Upper lobe of left lung (tissue), 6 donors: ENCODE measurements around the gene SURF6. TPM values are rescaled to one million over a fixed set of nuclear protein-coding genes. Genes with fewer than 3 reads are reported as not detected.
A peak's percentile ranks its signal among the peaks of the same experiment; 100 is the strongest.

ENCODE experiments used
- ATAC-seq, 2 donors: fragments of 200-7000 bp; cut with Tn5 transposase; one replicate each; pipeline ENCODE4 v1.9.1; 2022; ENCODE audit warnings: mild to moderate bottlenecking in 2 of 2, moderate library complexity in 2 of 2; ENCODE audit not compliant: low FRiP score in 2 of 2
- DNase-seq, 2 donors: peaks; one replicate each; pipeline ENCODE4 v3.0.0-alpha.2; 2019 to 2020
- H3K27ac ChIP-seq, 4 donors: fragments of 200-600 bp; sonication (generic); one replicate each; pipeline ENCODE4 v1.5.1; 2016 to 2019
- H3K27me3 ChIP-seq, 4 donors: fragments of 200-600 bp; sonication (generic); one replicate each; pipeline ENCODE4 v1.5.1; 2017 to 2019
- H3K36me3 ChIP-seq, 4 donors: fragments of 200-600 bp; sonication (generic); one replicate each; pipeline ENCODE4 v1.5.1; 2016 to 2019
- H3K4me1 ChIP-seq, 4 donors: fragments of 200-600 bp; sonication (generic); one replicate each; pipeline ENCODE4 v1.5.1; 2018 to 2019
- H3K4me3 ChIP-seq, 4 donors: fragments of 200-600 bp; sonication (generic); one replicate each; pipeline ENCODE4 v1.5.1; 2017 to 2019; ENCODE audit warnings: mild to moderate bottlenecking in 2 of 4, moderate library complexity in 1 of 4
- H3K9me3 ChIP-seq, 4 donors: fragments of 200-600 bp; sonication (generic); one replicate each; pipeline ENCODE4 v1.5.1; 2018 to 2019
- CTCF ChIP-seq, 6 experiments: fragments of 450-650 bp in 4 of 6; fragments of 200-600 bp in 2 of 6; sonication (generic) in 2 of 6; IDR thresholded peaks; one replicate each; pipeline ENCODE4 v1.5.1; 2016 to 2019; ENCODE audit warnings: antibody characterized with exemption in 6 of 6
- EP300 ChIP-seq, 4 donors: sonication (generic); formaldehyde crosslinking; IDR thresholded peaks; one replicate each; pipeline ENCODE4 v1.5.1; 2017; ENCODE audit warnings: antibody characterized with exemption in 4 of 4, control low read depth in 2 of 4
- POLR2A ChIP-seq, 4 donors: fragments of 450-650 bp; IDR thresholded peaks; one replicate each; pipeline ENCODE4 v1.5.1; 2016 to 2017; ENCODE audit warnings: antibody characterized with exemption in 4 of 4, mild to moderate bottlenecking in 2 of 4
- POLR2AphosphoS5 ChIP-seq, 2 donors: sonication (generic); formaldehyde crosslinking; IDR thresholded peaks; one replicate each; pipeline ENCODE4 v1.5.1; 2017; ENCODE audit warnings: antibody characterized with exemption in 2 of 2
- WGBS, 2 donors: methylation state at CpG; one replicate each; pipeline ENCODE4 v1.1.5; 2017 to 2018; 5-methylcytosine and 5-hydroxymethylcytosine counted together
- total RNA-seq, 6 donors: library from RNA; depleted of rRNA in 4 of 6; stranded (reverse); fragments of >200 nt in 4 of 6; gene quantifications; one replicate each; pipeline versions ENCODE4 v1.1.0 to v1.2.1, GENCODE V29; 2016 to 2021
- donor health status: DM: no; HTN: no; CAD: no; lungs with moderate emphysema.
- donor health status: DM: no; HTN: yes; CAD: no; lungs with severe emphysema.

Gene SURF6
- total RNA-seq, 6 donors from 2014 or later, result 16.6 to 30.4 (median 24.7) TPM

GRCh38 chr9:133362359-133363044 is 26.5 kb upstream of the SURF6 start:
- peak in 1 of 2 donors; percentile 80 for DNase-seq
- Histone ChIP-seq H3K9me3 (no peaks in the 10 kb centered on the region), H3K36me3 (peaks cover 37 to 85% (median 70%) of the 10 kb centered on the region in 4 donors), H3K27ac (no peak overlapping the region), H3K4me1 (peaks cover 5 to 18% (median 7%) of the 10 kb centered on the region in 4 donors), H3K4me3 (no peak overlapping the region), H3K27me3 (no peaks in the 10 kb centered on the region)
- WGBS, 2 donors, result 87 to 92% methylated on average over 14 to 15 of the region's 15 CpGs
- no peak for ATAC-seq
- TF ChIP-seq POLR2A (IDR thresholded peaks at IDR 0.05) (no peak), EP300 (IDR thresholded peaks at IDR 0.05) (no peak), CTCF (IDR thresholded peaks at IDR 0.05) (no peak), POLR2AphosphoS5 (IDR thresholded peaks at IDR 0.05) (no peak)

DNA sequence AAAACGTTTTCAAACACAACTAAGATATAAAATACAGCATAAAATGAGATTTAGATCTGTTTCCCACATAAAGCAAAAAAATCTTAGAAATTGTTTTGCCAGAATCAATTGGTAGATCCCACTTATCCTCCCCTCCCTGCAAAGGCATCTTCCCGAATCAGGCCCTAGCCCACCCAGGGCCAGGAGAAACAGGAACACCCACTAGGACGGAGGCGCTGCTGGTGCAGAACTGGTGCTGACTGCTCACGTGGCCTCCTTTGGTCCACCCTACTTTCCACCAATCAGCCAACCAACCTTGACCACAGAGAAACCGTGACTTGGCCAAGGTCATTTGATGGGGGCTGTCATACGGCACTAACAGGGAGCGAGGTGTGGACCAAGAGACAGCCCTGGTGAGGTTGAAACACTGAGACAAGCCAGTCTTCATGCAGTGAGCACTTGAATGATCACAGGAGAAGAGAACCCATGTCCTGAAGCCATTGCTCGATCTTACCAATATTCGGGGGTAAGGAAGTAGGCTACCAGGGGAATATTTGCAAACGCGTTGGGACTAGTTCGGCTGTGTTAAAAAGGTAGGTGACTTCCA is 25.6 kb upstream of the SURF6 start:
- Histone ChIP-seq H3K4me3 (no peak overlapping the region), H3K4me1 (peaks cover 12 to 26% (median 14%) of the 10 kb centered on the region in 4 donors), H3K9me3 (no peaks in the 10 kb centered on the region), H3K27ac (no peak overlapping the region), H3K27me3 (no peaks in the 10 kb centered on the region), H3K36me3 (peaks cover 32 to 76% (median 61%) of the 10 kb centered on the region in 4 donors)
- no peak for DNase-seq
- TF ChIP-seq POLR2A (IDR thresholded peaks at IDR 0.05) (no peak), POLR2AphosphoS5 (IDR thresholded peaks at IDR 0.05) (no peak), EP300 (IDR thresholded peaks at IDR 0.05) (no peak), CTCF (IDR thresholded peaks at IDR 0.05) (no peak)
- no peak for ATAC-seq
- 80 to 84% methylated on average over 13 of the region's 13 CpGs for WGBS, 2 donors

GRCh38 chr9:133360400-133361393 is 24.7 kb upstream of the SURF6 start:
- no peak overlapping the region for H3K4me3 ChIP-seq
- no peak for DNase-seq
- WGBS, 2 donors, result 86% methylated on average over 21 of the region's 21 CpGs
- peaks cover 27 to 67% (median 52%) of the 10 kb centered on the region in 4 donors for H3K36me3 ChIP-seq
- no peak for ATAC-seq
- peaks cover 13 to 30% (median 16%) of the 10 kb centered on the region in 4 donors for H3K4me1 ChIP-seq
- H3K27ac ChIP-seq, result no peak overlapping the region
- H3K9me3 ChIP-seq, result no peaks in the 10 kb centered on the region
- no peaks in the 10 kb centered on the region for H3K27me3 ChIP-seq
- TF ChIP-seq CTCF (IDR thresholded peaks at IDR 0.05) (no peak), POLR2AphosphoS5 (IDR thresholded peaks at IDR 0.05) (no peak), POLR2A (IDR thresholded peaks at IDR 0.05) (no peak), EP300 (IDR thresholded peaks at IDR 0.05) (no peak)

- ATAC-seq (no peak), DNase-seq (peak in 1 of 2 donors; percentile 75)
- Histone ChIP-seq H3K36me3 (peaks cover 18 to 55% (median 43%) of the 10 kb centered on the region in 4 donors), H3K9me3 (no peaks in the 10 kb centered on the region), H3K27me3 (no peaks in the 10 kb centered on the region), H3K4me1 (peaks cover 24 to 41% (median 25%) of the 10 kb centered on the region in 4 donors), H3K4me3 (no peak overlapping the region), H3K27ac (no peak overlapping the region)
- TF ChIP-seq POLR2AphosphoS5 (IDR thresholded peaks at IDR 0.05), result no peak
- TF ChIP-seq CTCF (IDR thresholded peaks at IDR 0.05), result peak in 1 of 6 experiments; percentile 24
- 65 to 76% methylated on average over 11 to 19 of the region's 20 CpGs for WGBS, 2 donors
Measured at GRCh38 chr9:133359399-133360175, 23.6 kb upstream of the SURF6 start.
